Sigmoid colon (tissue), 4 donors: ENCODE results near the gene TAMM41.

Source experiments
- POLR2A ChIP-seq, 2 donors: fragments of 450-650 bp; IDR thresholded peaks; one replicate each; pipeline ENCODE4 v1.6.1; 2016; ENCODE audit warnings: antibody characterized with exemption in 2 of 2, mild to moderate bottlenecking in 2 of 2, moderate library complexity in 2 of 2
- POLR2AphosphoS5 ChIP-seq, 4 donors: sonication (generic); formaldehyde crosslinking; IDR thresholded peaks; one replicate each; pipeline ENCODE4 v1.6.1; 2017; ENCODE audit warnings: antibody characterized with exemption in 4 of 4
- TF ChIP-seq, protein P1 (sequence below), 4 experiments: fragments of 450-650 bp in 3 of 4; fragments of 200-600 bp in 1 of 4; IDR thresholded peaks; one replicate each; pipeline ENCODE4 v1.5.1; 2016 to 2019; ENCODE audit warnings: antibody characterized with exemption in 4 of 4, mild to moderate bottlenecking in 3 of 4, moderate library complexity in 2 of 4

DNA sequence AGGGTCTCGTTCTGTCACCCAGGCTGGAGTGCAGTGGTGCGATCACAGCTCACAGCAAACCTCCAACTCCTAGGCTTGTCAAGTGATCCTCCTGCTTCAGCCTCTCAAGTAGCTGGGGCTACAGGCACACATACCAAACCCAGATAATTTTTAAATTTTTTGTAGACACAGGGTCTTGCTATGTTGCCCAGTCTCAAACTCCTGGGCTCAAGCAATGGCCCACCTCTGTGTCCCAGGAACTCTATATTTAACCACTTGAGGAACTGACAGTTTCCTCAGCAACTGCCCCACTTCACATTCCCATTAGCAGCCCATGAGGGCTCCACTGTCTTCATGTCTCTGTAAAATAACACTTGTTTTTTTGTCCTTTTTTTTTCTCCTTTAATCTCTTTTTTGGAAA, 68.4 kb downstream of the TAMM41 start:
- TF ChIP-seq POLR2A (IDR thresholded peaks at IDR 0.05) (no peak), POLR2AphosphoS5 (IDR thresholded peaks at IDR 0.05) (no peak)
- TF ChIP-seq, protein P1, sequence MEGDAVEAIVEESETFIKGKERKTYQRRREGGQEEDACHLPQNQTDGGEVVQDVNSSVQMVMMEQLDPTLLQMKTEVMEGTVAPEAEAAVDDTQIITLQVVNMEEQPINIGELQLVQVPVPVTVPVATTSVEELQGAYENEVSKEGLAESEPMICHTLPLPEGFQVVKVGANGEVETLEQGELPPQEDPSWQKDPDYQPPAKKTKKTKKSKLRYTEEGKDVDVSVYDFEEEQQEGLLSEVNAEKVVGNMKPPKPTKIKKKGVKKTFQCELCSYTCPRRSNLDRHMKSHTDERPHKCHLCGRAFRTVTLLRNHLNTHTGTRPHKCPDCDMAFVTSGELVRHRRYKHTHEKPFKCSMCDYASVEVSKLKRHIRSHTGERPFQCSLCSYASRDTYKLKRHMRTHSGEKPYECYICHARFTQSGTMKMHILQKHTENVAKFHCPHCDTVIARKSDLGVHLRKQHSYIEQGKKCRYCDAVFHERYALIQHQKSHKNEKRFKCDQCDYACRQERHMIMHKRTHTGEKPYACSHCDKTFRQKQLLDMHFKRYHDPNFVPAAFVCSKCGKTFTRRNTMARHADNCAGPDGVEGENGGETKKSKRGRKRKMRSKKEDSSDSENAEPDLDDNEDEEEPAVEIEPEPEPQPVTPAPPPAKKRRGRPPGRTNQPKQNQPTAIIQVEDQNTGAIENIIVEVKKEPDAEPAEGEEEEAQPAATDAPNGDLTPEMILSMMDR (IDR thresholded peaks at IDR 0.05) = no peak
